OCI-LY7 (cell line): Measurements from ENCODE around the gene CAND2. TPM values are rescaled to one million over a fixed set of nuclear protein-coding genes. Genes with fewer than 3 reads are reported as not detected.

Experiments
- Bru-seq: library from RNA; stranded (reverse); fragments of 400-500 nt; gene quantifications from one replicate; lab custom pipeline; 2021; lab: Mats Ljungman, UMichigan
- BruChase-seq, 2 experiments: library from RNA; stranded (reverse); fragments of 400-500 nt; gene quantifications; one replicate each; lab custom pipeline; 2021; lab: Mats Ljungman, UMichigan
- BruUV-seq: library from RNA; stranded (reverse); fragments of 400-500 nt; replicated peaks from 2 replicates; lab custom pipeline; 2021; lab: Mats Ljungman, UMichigan
- CTCF ChIA-PET: fragments of 300-600 bp; sonication (Branson Sonifier 250); formaldehyde crosslinking; loops from one replicate; lab custom pipeline; 2022; ENCODE audit warnings: antibody characterized with exemption; ENCODE audit not compliant: unreplicated experiment; lab: Charles Lee
- POLR2A ChIA-PET: fragments of 300-600 bp; sonication (Branson Sonifier 250); formaldehyde crosslinking; loops from one replicate; lab custom pipeline; 2022; ENCODE audit warnings: antibody characterized with exemption; lab: Charles Lee
- DNase-seq: peaks from one replicate; pipeline ENCODE4 v3.0.0-alpha.2; 2015; ENCODE audit warnings: low spot score
- H2AFZ ChIP-seq: fragments of 200-600 bp; sonication (generic), shearing (Covaris generic); 2 replicates; pipeline ENCODE4 v1.6.1; 2014; ENCODE audit warnings: mild to moderate bottlenecking, antibody characterized with exemption, low read length, moderate library complexity
- H3K27ac ChIP-seq: fragments of 200-600 bp; sonication (generic); 2 replicates; pipeline ENCODE4 v1.5.1; 2014; ENCODE audit warnings: mixed run types, low read depth, mild to moderate bottlenecking, moderate library complexity, low read length, inconsistent platforms; ENCODE audit not compliant: poor library complexity, severe bottlenecking
- H3K36me3 ChIP-seq: fragments of 200-600 bp; sonication (generic); 2 replicates; pipeline ENCODE4 v1.6.1; 2014; ENCODE audit warnings: mild to moderate bottlenecking, antibody characterized with exemption, low read length, moderate library complexity, mixed read lengths; ENCODE audit not compliant: insufficient read depth
- H3K4me1 ChIP-seq: fragments of 200-600 bp; sonication (generic); 2 replicates; pipeline ENCODE4 v1.5.1; 2014; ENCODE audit warnings: mild to moderate bottlenecking, low read length; ENCODE audit not compliant: insufficient read depth, poor library complexity, severe bottlenecking
- H3K4me2 ChIP-seq: fragments of 200-600 bp; sonication (generic); 2 replicates; pipeline ENCODE4 v1.6.1; 2014; ENCODE audit warnings: mild to moderate bottlenecking, low read length
- H3K4me3 ChIP-seq: fragments of 200-600 bp; sonication (generic); 2 replicates; pipeline ENCODE4 v1.5.1; 2014; ENCODE audit warnings: mild to moderate bottlenecking, low read depth, low read length; ENCODE audit not compliant: poor library complexity, severe bottlenecking
- H3K79me2 ChIP-seq: fragments of 200-600 bp; sonication (generic); 2 replicates; pipeline ENCODE4 v1.6.1; 2016; ENCODE audit warnings: low read depth, mild to moderate bottlenecking, low read length, moderate library complexity, mixed read lengths; ENCODE audit not compliant: insufficient read depth
- H3K9me2 ChIP-seq: fragments of 200-600 bp; sonication (generic); 2 replicates; pipeline ENCODE4 v1.6.1; 2016; ENCODE audit warnings: mild to moderate bottlenecking, low read length, mixed read lengths; ENCODE audit not compliant: insufficient read depth
- H3K9me3 ChIP-seq: fragments of 200-600 bp; sonication (generic); 2 replicates; pipeline ENCODE4 v1.6.1; 2014; ENCODE audit warnings: mild to moderate bottlenecking, mixed run types, low read length, mixed read lengths
- H4K20me1 ChIP-seq: fragments of 200-600 bp; sonication (generic); 2 replicates; pipeline ENCODE4 v1.6.1; 2014; ENCODE audit warnings: mild to moderate bottlenecking, antibody characterized with exemption, low read length, moderate library complexity, mixed read lengths; ENCODE audit not compliant: insufficient read depth
- CTCF ChIP-seq: fragments of 200-600 bp; sonication (generic); conservative IDR thresholded peaks from 2 replicates; pipeline ENCODE4 v1.5.1; 2014; ENCODE audit warnings: mild to moderate bottlenecking, antibody characterized with exemption, low read length, moderate library complexity, mixed read lengths
- EZH2phosphoT487 ChIP-seq: fragments of 200-600 bp; sonication (generic); IDR thresholded peaks from 2 replicates; pipeline ENCODE4 v1.6.1; 2018; ENCODE audit warnings: low read depth, borderline replicate concordance, mild to moderate bottlenecking, mixed run types, antibody characterized with exemption, low read length, moderate library complexity, mixed read lengths
- intact Hi-C: fragments of 100-400 bp; cut with micrococcal nuclease; formaldehyde crosslinking; loops from one replicate; pipeline ENCODE4 v1.10.0; 2022; ENCODE audit not compliant: unreplicated experiment
- long read RNA-seq: library from polyadenylated mRNA; stranded (forward); transcript quantifications from one replicate; pipeline ENCODE4 v2.0.0, GENCODE V29; 2022
- total RNA-seq, 2 experiments: library from RNA; depleted of rRNA in 1 of 2; stranded (reverse); fragments of >200 nt in 1 of 2; shearing (Covaris generic) in 1 of 2; gene quantifications; 2 replicates each; pipeline ENCODE4 v1.2.3, GENCODE V29; 2014 to 2022

CAND2 gene
- total RNA-seq (2014; rRNA removed; shearing (Covaris generic)), result 8.9 and 11.0 TPM in 2 replicates
- total RNA-seq (2022), result 4.0 and 4.1 TPM in 2 replicates
- Bru-seq, nascent RNA, result percentile 40 among the genes with signal in this experiment
- percentile 37 among the genes with signal in this experiment for BruChase-seq, experiment 1, labeled RNA remaining after a 6-hour chase
- BruChase-seq, experiment 2, labeled RNA remaining after a 2-hour chase, result percentile 41 among the genes with signal in this experiment
- long read RNA-seq, full-length matches to known transcripts, result 1 of 3 reads
- long read RNA-seq, partial matches to known transcripts, result 1 of 3 reads
- long read RNA-seq, other reads (novel, unspliced or antisense), result 1 of 3 reads

- peak within 1 kb of the TSS; percentile 90 for H3K4me2 ChIP-seq
- H3K4me3 ChIP-seq, result peak within 1 kb of the TSS; percentile 73
- H3K9me2 ChIP-seq, result no peaks in the 10 kb centered on the region
- no TSS peak for BruUV-seq
- no peak for TF ChIP-seq CTCF
- TF ChIP-seq EZH2phosphoT487, result no peak
- H3K4me1 ChIP-seq, result peaks cover 34% of the 10 kb centered on the region
- no peaks in the 10 kb centered on the region for H3K9me3 ChIP-seq
- H2AFZ ChIP-seq, result peak within 1 kb of the TSS; percentile 73
- peak; percentile 73 for DNase-seq
- ChIA-PET POLR2A (interaction anchor here (0.7 to 1.5 kb wide), 3 partner anchors 23 to 227 kb away, joined by 3 to 5 read pairs (median 3); no protein-coding TSS in a partner anchor), CTCF (interaction anchor here (0.6 to 1.0 kb wide), 3 partner anchors 9 to 126 kb away, joined by 3 to 4 read pairs (median 3); partner anchors contain the start of gene RPL32)
- peak within 1 kb of the TSS; percentile 61 for H3K27ac ChIP-seq
- H3K36me3 ChIP-seq, result no peaks in the 10 kb centered on the region
- no peaks in the 10 kb centered on the region for H3K79me2 ChIP-seq
- no peaks in the 10 kb centered on the region for H4K20me1 ChIP-seq
- intact Hi-C loops, result no loop called here
These were observed at the start of gene CAND2 for GRCh38 chr3:12796171-12797123. Gene CAND2, plus strand, starts transcription at chr3:12796680. Its CDS starts 41 bp downstream, at chr3:12796721.

- CTCF ChIA-PET, result interaction anchor here (1.0 kb wide), 1 partner anchor 28 kb away, joined by 3 read pairs; no protein-coding TSS in a partner anchor
- no peaks in the 10 kb centered on the region for H3K79me2 ChIP-seq
- H4K20me1 ChIP-seq, result no peaks in the 10 kb centered on the region
- no peak for DNase-seq
- peak overlapping the region; percentile 38 for H3K4me3 ChIP-seq
- H3K4me1 ChIP-seq, result peaks cover 58% of the 10 kb centered on the region
- TF ChIP-seq EZH2phosphoT487, result no peak
- TF ChIP-seq CTCF, result no peak
- no peaks in the 10 kb centered on the region for H3K9me2 ChIP-seq
- H2AFZ ChIP-seq, result peak overlapping the region; percentile 58; the same call in 1 of the 2 replicates
- H3K36me3 ChIP-seq, result no peaks in the 10 kb centered on the region
- BruUV-seq, result no TSS peak
- H3K4me2 ChIP-seq, result peak overlapping the region; percentile 63
- H3K27ac ChIP-seq, result peak overlapping the region; percentile 86
- POLR2A ChIA-PET, result interaction anchor here (0.5 to 2.7 kb wide), 6 partner anchors 11 to 196 kb away, joined by 3 to 8 read pairs (median 4); partner anchors contain the start of genes RPL32 and TMEM40
- H3K9me3 ChIP-seq, result no peaks in the 10 kb centered on the region
- intact Hi-C loops, result no loop called here
These were observed 48.0 kb upstream of the CAND2 start for GRCh38 chr3:12748477-12748876.
